OCI-LY3 (cell line): ENCODE results near the gene SYNDIG1.

Experiments used
- CTCF ChIP-seq: fragments of 200-600, 300-600 bp; sonication (generic); IDR thresholded peaks from 2 replicates; pipeline ENCODE4 v1.5.1; 2014; ENCODE audit warnings: antibody characterized with exemption, low read length, low read depth
- EZH2phosphoT487 ChIP-seq: fragments of 200-600 bp; shearing (Covaris generic); IDR thresholded peaks from 2 replicates; pipeline ENCODE4 v1.6.1; 2018; ENCODE audit warnings: antibody characterized with exemption, mixed run types, low read depth

- TF ChIP-seq CTCF (no peak), EZH2phosphoT487 (no peak)
These were observed 161.7 kb downstream of the SYNDIG1 start for GRCh38 chr20:24631173-24631505.
